Posterior cingulate gyrus (tissue), 11 donors: Measurements from ENCODE around the gene TMEM9.

ENCODE experiments used
- DNase-seq, 10 donors: peaks; one replicate each; pipeline versions ENCODE4 v3.0.0 to v3.0.0-alpha.2; 2020 to 2021; ENCODE audit warnings: mixed read lengths in 3 of 10
- intact Hi-C: fragments of 100-400 bp; cut with DNase I; formaldehyde crosslinking; loops from one replicate; pipeline ENCODE4 v1.15.1; 2023

Gene TMEM9

GRCh38 chr1:201090541-201090940, 63.7 kb downstream of the TMEM9 start:
- intact Hi-C loops, result no loop called here
- DNase-seq, result peak in 2 of 10 donors; percentile 13 to 51

DNA sequence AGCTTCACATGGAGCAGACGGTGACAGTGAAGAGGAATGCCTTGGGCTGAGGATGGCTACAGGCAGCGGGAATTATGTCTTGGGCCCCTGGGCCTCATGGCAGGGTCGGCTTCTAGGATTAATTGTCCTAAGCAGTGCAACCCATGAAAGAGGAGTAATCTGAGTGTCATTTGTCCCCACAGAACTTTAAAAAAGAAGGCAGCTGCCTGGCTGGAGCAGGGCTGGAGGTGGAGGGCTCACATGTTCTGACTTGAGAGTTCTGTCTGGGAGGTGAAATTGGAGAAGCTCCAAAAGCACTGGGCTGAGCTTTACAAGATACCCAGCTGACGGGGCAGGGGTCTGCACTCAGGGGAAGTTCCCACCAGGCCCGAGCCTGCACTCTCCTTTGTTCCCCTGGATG, 64.7 kb downstream of the TMEM9 start:
- intact Hi-C loops, result no loop called here
- peak in 2 of 10 donors; percentile 26 to 49 for DNase-seq

- DNase-seq, result peak in 2 of 10 donors; percentile 53 to 55
- intact Hi-C loops, result no loop called here
These were observed 65.3 kb downstream of the TMEM9 start for GRCh38 chr1:201088901-201089525.

GRCh38 chr1:201088395-201088794, 65.9 kb downstream of the TMEM9 start:
- intact Hi-C loops, result no loop called here
- peak in 1 of 10 donors; percentile 14 for DNase-seq

- intact Hi-C loops, result no loop called here
- peak in 6 of 10 donors; percentile 51 to 92 (median 58) for DNase-seq
These were observed 68.2 kb downstream of the TMEM9 start for GRCh38 chr1:201085902-201086735.
